Right kidney (tissue), 9 donors: ENCODE results near the gene FATE1.
A peak's percentile ranks its signal among the peaks of the same experiment; 100 is the strongest.
"Not testable (repeated sequence)": the region's sequence is repeated elsewhere in the genome, so short reads cannot be mapped to it uniquely, and the experiment has no call there.

Experiments
- DNase-seq: peaks from one replicate; pipeline ENCODE4 v3.0.0-alpha.2; 2016
- long read RNA-seq, 8 donors: transcript quantifications; one replicate each; lab custom pipeline, GENCODE V29; 2026

FATE1 gene, protein sequence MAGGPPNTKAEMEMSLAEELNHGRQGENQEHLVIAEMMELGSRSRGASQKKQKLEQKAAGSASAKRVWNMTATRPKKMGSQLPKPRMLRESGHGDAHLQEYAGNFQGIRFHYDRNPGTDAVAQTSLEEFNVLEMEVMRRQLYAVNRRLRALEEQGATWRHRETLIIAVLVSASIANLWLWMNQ
- long read RNA-seq, donor 1: 0 reads
- long read RNA-seq, donor 2: 0 reads
- long read RNA-seq, donor 3: 0 reads
- long read RNA-seq, donor 4: 0 reads
- long read RNA-seq, donor 5: 0 reads
- long read RNA-seq, donor 6: 0 reads
- long read RNA-seq, donor 7: 0 reads
- long read RNA-seq, donor 8: 0 reads

DNA sequence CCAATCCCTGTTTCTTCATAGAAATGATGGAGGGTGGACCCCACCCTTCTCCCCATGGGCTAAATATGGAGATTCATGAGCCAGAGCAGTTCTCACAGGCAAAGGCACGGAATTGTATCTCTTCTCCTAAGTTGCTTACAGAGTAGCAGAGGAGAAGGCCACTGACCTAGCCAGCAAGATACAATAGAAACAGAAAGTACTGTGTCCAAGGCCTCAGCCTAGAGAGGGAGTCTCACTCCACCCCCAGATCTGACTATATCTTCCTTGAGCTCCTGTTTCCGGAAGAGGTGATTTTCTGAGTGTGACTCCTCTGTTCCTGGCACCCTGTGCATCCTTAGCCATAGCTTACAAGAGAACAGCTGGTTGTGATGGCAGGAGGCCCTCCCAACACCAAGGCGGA lies at the start of gene FATE1:
TSS of gene FATE1 (plus strand) at position 284 of the 400 bp plus-strand sequence. CDS start at position 369, 85 bp downstream.
- DNase-seq: no peak

DNA sequence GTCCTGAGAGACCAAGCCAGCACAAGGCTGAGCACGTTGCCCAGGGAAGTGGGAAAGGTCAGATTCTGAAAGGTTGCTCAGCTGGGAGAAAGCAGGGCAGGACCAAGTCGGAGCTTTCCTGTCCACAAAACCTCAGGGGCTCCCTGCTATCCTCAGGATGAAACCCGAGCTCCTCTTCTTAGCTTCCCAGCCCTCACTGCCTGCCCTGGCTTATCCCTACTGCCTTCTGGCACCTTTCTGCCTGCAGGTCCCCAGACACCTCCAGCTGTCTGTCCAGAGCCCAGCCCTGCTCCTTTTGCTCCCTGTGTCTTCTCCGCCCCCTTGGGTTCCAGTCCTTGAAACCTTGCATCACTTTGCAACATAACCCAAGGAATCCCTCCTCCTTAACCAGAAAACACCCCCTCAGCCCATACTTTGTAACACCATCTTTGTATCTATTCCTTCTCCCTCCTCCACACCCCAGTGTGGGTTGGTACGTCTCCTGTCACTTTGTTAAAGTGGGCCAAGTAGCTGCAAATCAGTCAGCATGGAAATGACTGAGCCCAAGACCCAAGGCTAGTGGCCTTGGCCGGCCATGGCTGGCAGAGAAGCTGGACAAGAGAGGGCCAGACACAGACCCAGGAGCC lies 40.6 kb upstream of the FATE1 start:
- no peak for DNase-seq

DNA sequence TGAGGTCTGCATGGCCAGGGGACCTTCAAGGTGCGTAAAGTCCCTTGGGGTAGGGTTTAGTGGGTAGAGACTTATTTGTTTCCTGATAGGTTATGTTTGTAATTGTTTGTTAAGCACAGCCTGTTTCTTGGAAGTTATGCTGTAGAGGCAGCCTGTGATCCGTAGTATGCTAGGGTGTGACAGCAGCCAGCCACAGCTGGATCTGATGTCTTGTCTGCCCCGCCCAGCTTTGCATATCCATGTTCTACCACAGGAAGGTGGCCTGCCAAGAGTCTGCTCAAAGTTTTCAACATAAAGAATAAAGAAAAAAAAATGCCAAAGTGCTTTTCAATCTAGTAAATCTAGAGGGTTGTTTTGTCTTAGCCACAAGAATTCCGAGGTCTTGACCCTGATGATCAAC lies 39.6 kb upstream of the FATE1 start:
- DNase-seq: no peak

DNA sequence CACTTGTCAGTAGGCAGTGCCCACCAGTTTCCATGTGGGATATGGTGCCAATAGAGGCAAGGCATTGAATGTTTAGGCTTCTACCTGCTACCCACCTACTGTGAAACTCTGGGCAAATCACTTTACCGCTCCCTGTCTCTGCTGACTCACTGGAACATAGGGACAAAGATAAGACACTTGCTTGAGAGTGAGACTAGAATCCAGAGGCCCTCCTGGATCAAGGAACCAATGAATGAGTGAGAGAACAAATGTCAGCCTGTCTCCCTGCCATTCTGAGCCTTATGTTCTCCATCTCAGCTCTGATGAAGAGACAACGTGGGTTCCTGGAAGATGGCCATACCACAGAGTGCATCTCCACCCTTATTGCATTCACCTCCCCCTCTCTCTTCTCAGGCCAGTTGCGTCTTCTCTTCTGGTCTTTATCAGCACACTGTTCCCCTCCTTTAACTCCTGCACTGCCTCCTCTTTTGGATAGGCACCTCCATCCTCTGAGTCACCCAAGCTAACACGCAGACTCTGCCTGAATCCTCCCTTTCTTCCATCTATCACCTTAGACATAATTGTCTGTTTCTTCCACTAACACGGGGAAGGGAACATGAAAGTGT lies 35.9 kb upstream of the FATE1 start:
- DNase-seq: no peak

DNA sequence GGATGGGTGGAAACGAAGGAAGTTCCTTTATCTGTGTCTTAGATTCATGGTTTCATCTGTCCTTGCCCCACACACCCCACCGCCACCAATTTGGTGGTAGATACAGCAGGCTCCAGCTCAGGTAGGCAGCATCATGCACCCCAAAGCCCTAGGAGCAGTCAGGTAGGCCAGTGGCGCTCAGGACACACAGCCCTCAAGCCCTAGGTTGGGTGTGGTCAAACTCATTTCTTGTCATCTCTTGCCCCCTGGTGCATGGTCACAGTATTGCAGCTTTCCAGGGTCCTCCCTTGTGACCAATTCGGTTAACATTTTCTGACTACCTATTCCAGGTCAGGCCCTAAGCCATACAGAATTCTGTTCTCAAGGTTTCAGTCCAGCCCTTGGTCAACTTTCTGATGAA lies 35.0 kb upstream of the FATE1 start:
- DNase-seq: no peak

DNA sequence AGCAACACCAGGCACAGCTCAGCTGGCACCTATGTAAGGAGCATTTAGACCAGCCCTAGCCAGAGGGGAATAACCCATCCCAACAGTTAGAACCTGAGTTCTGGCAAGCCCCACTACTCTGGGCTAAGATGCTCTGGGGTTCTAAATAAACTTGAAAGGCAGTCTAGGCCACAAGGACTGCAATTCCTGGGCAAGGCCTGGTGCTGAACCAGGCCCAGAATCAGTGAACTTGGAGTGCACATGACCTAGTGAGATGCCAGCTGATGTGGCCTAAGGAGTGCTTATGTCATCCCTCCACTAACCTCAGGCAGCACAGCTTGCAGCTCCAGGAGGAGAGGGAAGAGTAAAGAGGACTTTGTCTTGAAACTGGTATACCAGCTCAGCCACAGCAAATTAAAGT lies 28.2 kb upstream of the FATE1 start:
- no peak for DNase-seq

DNA sequence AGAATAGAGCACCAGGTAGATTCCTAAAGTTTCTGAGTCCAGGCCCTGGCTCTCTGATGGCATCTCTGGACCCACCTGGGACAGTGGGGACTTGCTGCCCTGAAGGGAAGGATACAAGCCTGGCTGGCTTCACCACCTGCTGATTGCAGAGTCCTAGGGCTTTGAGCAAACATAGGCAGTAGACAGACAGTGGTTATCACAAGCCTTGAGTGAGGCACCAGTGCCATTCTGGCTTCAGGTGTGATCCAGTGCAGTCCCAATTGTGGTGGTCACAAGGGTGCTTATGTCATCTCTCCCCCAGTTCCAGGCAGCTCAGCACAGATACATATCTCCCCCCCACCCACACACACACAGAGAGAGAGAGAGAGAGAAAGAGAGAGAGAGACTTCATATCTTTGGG lies 27.1 kb upstream of the FATE1 start:
- no peak for DNase-seq

DNA sequence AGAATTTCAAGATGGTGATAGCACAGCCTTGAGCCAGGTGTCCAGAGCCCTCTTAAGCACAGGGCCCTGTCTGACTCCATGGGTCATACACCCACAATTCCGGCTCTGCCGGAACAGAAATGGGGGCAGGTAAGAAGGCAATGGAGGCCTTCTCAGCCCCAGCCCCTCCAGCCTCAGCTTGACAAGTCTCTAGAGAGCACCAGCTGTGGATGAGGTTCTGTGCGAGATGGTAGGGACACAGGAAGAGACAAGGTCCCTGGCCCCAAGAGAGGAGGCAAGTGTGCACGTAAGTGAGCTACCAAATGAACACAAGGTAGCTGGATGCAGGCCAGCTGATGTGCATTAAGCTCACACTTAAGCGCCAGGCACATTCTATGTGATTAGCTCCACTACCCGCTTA lies 23.0 kb upstream of the FATE1 start:
- no peak for DNase-seq

DNA sequence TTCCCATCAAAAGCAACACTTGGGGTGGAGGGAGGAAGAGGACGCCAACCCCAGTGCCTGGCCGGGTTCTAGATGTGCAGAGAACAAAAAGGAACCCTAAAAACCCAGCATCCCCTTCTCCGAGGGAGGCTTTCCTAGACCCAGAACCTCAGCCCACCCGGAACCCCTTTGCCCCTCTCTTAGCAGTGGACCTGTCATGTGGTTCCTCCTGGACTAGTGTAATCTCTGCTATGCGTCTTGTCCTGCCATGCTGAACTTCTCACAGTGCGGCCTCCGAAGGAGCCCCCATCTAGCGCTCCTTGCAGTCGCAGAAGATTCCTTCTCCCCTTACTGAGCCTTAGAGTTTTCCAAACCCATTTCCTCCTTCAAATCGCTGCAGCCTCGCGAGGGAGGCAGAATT lies 21.7 kb upstream of the FATE1 start:
- DNase-seq: no peak

DNA sequence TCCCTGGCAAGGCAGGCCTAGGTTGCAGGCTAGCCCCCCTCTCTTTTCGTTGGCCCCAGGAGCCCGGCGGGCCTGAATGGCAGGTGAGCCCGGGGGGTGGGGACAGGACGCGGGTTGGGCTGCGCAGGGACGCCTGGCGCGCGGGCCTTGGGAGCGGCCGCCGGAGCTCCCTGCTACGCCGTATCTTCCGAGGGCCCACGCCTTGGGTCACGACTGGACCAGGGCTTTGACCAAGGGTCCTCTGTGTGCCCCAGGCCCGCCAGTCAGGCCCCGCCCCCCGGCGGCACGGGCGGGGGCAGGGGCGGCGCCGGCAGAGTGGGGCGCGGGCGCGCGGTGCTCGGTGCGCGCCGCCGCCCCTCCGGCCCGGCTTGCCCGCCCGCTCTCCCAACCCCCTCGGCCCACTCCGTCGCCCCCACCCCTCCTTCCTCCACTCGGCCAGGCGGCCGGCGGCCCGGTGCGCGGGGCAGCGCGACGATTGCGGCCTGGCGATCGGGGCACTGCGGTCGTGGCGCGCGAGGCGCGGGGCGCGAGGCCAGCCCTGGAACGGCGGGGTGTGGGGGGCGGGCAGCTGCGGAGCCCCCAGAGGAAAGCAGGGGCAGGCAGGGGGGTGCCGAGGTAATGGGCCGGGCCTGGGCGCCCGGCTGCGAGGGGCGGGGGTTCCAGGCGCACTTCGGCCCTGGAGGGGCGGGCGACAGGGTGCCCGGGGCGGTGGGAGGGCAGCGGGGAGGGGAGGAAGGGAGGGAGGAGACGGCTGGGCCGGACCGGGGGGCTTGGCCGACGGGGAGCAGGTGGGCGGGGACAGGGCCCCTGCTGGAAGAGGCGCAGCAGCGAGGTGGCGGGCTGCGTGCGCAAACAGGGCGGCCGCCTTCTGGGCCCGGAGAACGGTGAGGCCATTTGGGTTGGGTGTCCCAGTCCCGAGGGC lies 20.9 kb upstream of the FATE1 start, which contains the start of gene PRRG3:
TSS of gene PRRG3 (plus strand) at position 798 of the 922 bp plus-strand sequence. CDS start 3,357 bp downstream, outside the sequence.
- DNase-seq: peak; percentile 29

DNA sequence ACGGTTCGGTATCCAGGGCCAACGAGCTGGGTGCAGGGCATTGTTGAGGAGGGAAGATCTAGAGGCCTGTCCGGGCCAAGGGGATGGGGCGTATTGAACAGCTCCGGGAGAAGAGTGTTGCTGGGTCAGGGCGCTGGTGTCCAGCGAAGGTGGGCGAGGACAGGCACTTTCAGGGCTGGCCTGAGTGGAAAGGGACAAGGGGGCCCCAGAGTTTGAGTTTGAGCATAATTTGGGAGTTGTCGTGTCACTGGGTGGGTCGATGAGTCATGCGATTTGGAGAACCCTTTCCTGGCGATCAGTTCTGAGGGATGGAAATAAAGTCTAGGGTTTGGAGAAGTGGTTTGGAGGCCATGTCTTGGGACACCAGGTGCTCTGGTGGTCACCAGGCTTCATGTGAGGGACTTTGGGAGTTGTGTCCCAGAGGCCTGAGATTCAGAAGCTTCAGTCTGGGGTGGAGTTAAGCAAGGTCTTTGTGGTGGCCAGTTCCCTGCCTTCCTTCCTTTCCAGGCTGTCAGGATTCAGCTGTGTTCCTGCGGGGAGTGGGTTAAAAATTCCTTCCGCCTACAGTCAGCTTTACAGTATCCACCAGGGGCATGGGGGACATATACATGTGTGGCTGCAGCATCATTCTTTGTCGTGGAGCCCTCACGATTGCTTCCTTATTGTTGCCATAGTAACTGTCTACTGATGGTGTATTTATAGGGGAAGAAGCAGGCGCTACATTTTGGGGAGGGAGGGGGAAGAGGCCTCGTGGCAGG lies 20.1 kb upstream of the FATE1 start:
- DNase-seq: peak; percentile 37

DNA sequence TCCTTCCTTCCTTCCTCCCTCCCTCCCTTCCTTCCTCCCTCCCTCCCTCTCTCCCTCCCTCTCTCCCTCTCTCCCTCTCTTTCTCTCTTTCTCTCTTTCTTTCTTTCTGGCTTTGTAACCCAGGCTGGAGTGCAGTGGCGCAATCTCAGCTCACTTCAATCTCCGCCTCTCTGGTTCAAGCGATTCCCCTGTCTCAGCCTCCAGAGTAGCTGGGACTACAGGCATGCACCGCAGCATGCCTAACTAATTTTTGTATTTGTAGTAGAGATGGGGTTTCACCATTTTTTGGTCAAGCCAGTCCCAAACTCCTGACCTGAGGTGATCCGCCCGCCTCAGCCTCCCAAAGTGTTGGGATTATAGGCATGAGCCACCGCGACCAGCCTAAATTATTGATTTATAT lies 18.8 kb upstream of the FATE1 start:
- not testable (repeated sequence) for DNase-seq

DNA sequence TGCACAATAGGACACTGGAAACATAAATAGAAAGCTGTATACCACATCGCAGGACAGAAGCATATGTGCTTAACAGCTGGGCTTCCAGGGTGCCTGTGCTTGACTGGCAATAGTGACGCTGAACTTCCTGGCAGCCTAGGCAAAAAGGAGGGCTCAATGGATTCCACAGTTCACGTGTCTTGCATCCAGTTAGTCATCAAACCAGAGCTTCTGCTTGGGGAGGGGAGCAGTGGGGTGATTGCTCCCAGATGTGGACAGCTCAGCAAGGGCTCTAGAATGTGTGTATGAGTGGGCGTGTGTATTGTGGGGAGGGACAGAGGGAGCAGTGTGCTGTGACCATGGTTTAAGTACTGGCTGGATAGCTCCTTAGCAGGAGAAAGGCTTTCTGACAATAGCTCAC lies 18.3 kb upstream of the FATE1 start:
- no peak for DNase-seq

DNA sequence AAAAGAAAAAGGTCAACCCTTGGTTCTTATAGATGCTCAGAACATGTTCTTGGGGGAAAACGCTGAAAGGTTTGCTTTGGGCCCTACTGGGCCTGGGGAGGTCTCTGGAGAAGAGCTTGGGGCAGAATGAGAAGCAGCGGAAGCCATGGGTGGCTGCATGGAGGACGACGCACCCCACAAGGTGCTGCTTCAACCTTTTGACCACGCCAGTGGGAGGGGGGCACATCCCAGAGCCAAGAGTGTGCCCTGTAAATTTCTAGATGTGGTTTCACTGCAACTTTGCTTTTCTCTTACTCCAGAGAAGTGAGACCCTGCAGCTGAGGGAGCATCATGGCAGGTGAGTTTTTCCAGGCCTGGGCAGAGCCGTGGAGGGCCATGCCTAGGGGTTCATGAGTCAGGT lies 17.4 kb upstream of the FATE1 start:
- no peak for DNase-seq

DNA sequence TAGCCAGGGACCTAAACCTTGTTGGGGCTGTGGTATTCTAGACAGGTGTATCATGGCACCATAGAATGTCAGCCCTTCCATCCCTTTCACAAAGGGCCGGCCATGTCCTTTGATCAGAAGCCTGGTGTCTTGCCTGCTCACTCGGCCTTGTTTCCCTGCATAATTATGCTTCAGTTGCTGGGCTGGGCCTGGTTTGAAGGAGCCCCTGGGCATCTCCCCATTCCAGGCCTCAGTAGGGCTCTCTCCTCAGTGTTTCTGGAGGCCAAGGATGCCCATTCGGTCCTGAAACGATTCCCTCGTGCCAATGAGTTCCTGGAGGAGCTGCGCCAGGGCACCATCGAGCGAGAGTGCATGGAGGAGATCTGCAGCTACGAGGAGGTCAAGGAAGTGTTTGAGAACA lies 16.1 kb upstream of the FATE1 start:
- no peak for DNase-seq

DNA sequence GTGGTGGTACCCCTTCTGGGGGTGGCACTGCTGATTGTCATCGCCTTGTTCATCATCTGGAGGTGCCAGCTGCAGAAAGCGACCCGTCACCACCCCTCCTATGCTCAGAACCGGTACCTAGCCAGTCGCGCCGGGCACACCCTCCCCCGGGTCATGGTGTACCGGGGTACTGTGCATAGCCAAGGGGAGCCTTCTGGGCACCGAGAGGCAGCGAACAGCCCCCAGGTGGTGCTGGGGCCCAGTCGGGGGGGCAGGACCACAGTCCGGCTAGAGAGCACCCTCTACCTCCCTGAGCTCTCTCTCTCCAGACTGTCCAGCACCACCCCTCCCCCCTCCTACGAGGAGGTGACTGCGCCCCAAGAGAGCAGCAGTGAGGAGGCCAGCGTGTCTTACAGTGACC lies 15.3 kb upstream of the FATE1 start:
- no peak for DNase-seq

DNA sequence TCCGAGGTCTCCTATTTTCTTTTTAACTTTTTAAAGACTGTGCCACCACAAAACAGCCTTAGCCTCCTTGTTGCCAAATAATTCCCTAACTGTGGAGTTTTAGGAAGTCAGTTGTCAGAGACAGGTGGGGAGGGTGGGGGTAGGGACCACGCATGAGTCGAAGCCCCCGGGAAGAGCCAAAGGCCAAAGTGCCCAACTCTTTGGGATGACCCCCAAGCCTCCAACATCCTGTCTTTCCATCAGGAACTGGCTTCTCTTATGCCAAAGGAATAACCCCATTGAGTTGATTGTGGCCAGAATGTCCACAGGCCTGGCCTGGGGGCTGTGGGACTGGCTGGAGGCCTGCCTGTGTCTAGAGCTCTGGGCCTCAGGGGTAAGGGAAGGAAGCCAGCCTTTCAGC lies 14.8 kb upstream of the FATE1 start:
- no peak for DNase-seq

DNA sequence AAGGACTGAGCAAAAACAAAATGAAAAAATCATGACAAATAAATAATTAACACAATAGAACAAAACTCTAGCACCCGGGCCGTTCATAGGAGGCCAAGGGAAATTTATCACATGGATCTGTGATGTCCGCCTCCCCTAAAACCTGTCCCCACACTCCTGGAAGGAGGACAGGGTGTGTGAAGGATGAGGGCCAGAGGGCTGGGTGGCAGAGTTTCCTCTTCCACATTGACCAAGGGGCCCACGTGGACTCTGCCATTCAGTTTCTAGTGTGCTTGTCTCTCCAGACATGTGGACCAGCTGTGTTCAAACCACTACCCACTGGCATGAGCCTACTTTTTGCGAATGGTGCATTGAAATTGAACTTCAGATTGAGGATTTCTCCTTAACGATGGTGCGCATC lies 14.3 kb upstream of the FATE1 start:
- DNase-seq: no peak

DNA sequence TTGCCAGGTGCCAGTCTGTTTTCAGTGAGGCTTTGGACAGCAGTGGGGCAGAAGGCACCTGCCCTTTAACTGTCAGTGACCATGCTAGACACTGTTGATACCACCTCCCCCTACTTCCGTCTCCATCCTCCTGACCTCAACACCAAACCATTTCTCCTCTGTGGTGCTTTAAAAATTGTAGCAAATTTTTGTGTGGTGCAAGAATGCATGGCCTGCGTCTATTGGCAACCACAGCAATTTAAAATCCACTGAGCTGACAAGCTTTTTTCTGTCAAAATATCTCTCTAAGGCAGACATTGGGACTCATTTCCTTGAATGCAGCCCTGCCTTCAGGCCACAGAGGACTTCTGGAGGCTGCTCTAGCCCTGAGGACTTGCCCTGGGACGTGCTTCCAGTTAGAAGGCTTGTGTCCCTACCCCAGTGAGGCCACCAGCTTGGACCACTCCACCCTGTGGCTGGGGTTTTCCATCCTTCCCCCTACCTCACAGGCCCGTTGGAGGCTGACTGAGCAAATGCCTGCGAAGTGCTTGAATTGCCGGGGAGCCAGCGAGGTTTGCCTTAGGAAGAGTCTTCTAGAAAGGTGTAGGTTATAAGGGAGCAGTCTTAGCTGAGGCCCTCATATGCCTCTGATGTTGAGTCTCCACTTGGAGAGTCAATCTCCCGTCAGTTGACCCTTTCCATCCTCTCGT lies 13.7 kb upstream of the FATE1 start:
- DNase-seq: no peak

DNA sequence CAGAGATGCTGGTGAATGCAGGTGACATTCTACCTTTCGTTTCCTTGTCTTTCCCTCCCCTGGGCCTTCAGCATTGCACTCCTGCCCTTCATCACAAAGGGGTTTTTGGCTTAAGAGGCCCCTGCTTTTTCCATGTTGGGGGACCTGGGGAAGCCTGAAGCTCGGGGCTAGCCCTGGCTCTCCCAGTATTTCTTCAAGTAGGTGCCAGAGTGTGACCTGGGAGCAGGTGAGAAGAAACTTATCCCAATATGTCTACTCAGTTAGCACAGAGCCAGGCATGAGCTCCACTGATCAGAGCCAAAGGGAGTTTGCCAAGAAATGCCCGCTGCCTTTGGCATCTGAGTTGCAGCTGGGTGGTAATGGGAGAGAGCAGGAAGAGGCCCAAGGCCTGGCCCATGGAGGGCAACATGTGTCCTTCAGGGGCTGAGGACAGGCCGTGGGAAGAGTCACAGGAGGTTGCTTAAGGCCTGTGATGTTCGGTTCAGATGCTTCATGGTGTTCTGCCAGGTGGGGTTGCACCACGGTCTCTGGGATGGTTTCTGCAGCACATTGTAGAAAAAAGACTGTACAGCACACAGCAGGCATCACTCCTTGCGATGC lies 13.0 kb upstream of the FATE1 start:
- DNase-seq: no peak

DNA sequence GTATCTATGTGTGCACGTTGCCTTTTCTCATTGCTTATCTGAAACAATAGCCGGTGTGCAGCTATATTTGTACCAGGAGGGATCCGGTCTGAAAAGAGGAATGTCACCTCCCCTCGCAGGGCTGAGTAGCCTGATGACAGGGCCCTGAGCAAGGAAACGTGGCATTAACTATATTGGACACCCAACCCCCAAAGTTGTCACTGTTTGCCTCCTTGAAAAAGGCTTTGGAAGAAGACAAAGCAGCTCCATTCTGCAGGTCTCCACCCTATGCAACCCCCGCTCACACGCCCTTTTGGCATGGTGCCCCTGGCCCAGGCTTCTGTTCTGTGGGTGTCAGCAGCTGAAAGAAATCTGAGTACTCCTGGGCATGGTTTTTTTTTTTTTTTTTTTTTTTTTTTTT lies 12.3 kb upstream of the FATE1 start:
- no peak for DNase-seq
